ENCODE data around the gene PGPEP1.
"Not testable (repeated sequence)": the region's sequence is repeated elsewhere in the genome, so short reads cannot be mapped to it uniquely, and the experiment has no call there.

The PGPEP1 gene

GRCh38 chr19:18399008-18399407, 58.6 kb downstream of the PGPEP1 start:
- Histone ChIP-seq H3K4me2 (ENCODE audit: low read length) (peak overlapping the region; percentile 8), H3K4me1 (ENCODE audit: low read length) (peaks cover 56% of the 10 kb centered on the region), H3K79me2 (ENCODE audit: low read length) (no peaks in the 10 kb centered on the region), H3K27ac (ENCODE audit: low read length) (no peak overlapping the region), H4K20me1 (ENCODE audit: insufficient read depth, low read length) (no peaks in the 10 kb centered on the region), H3K9ac (ENCODE audit: low read length) (no peak overlapping the region), H3K9me3 (ENCODE audit: insufficient read depth, low read length) (no peaks in the 10 kb centered on the region), H2AFZ (ENCODE audit: low read depth, low read length) (no peak overlapping the region), H3K4me3 (ENCODE audit: low read length) (no peak overlapping the region), H3K27me3 (ENCODE audit: low read depth, low read length) (no peaks in the 10 kb centered on the region; the same call in 1 of the 2 replicates), H3K36me3 (replicated peaks; ENCODE audit: low read depth, low read length) (no peaks in the 10 kb centered on the region)
- TF ChIP-seq, protein P1, sequence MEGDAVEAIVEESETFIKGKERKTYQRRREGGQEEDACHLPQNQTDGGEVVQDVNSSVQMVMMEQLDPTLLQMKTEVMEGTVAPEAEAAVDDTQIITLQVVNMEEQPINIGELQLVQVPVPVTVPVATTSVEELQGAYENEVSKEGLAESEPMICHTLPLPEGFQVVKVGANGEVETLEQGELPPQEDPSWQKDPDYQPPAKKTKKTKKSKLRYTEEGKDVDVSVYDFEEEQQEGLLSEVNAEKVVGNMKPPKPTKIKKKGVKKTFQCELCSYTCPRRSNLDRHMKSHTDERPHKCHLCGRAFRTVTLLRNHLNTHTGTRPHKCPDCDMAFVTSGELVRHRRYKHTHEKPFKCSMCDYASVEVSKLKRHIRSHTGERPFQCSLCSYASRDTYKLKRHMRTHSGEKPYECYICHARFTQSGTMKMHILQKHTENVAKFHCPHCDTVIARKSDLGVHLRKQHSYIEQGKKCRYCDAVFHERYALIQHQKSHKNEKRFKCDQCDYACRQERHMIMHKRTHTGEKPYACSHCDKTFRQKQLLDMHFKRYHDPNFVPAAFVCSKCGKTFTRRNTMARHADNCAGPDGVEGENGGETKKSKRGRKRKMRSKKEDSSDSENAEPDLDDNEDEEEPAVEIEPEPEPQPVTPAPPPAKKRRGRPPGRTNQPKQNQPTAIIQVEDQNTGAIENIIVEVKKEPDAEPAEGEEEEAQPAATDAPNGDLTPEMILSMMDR (IDR thresholded peaks at IDR 0.05; ENCODE audit: low read depth, low read length), result no peak
- no peak for TF ChIP-seq EZH2phosphoT487 (IDR thresholded peaks at IDR 0.05; ENCODE audit: low read depth)

- no peaks in the 10 kb centered on the region for H3K9me3 ChIP-seq (ENCODE audit: insufficient read depth, low read length)
- H3K27me3 ChIP-seq (ENCODE audit: low read depth, low read length), result no peaks in the 10 kb centered on the region; the same call in 1 of the 2 replicates
- H3K9ac ChIP-seq (ENCODE audit: low read length), result peak overlapping the region; percentile 89
- H3K36me3 ChIP-seq (replicated peaks; ENCODE audit: low read depth, low read length), result no peaks in the 10 kb centered on the region
- H3K4me3 ChIP-seq (ENCODE audit: low read length), result peak overlapping the region; percentile 76
- H4K20me1 ChIP-seq (ENCODE audit: insufficient read depth, low read length), result no peaks in the 10 kb centered on the region
- peak overlapping the region; percentile 80 for H3K27ac ChIP-seq (ENCODE audit: low read length)
- peaks cover 55% of the 10 kb centered on the region for H3K4me1 ChIP-seq (ENCODE audit: low read length)
- no peaks in the 10 kb centered on the region for H3K79me2 ChIP-seq (ENCODE audit: low read length)
- TF ChIP-seq, protein P1 (IDR thresholded peaks at IDR 0.05; ENCODE audit: low read depth, low read length), result peak; percentile 47
- no peak for TF ChIP-seq EZH2phosphoT487 (IDR thresholded peaks at IDR 0.05; ENCODE audit: low read depth)
- peak overlapping the region; percentile 89 for H3K4me2 ChIP-seq (ENCODE audit: low read length)
- no peak overlapping the region; the same call in 1 of the 2 replicates for H2AFZ ChIP-seq (ENCODE audit: low read depth, low read length)
Measured at GRCh38 chr19:18401580-18402112, 61.2 kb downstream of the PGPEP1 start.

- not testable (repeated sequence) for H4K20me1 ChIP-seq (ENCODE audit: insufficient read depth, low read length); H3K36me3 ChIP-seq (replicated peaks; ENCODE audit: low read depth, low read length); H3K27me3 ChIP-seq (ENCODE audit: low read depth, low read length); H3K79me2 ChIP-seq (ENCODE audit: low read length); H3K9me3 ChIP-seq (ENCODE audit: insufficient read depth, low read length)
- H3K27ac ChIP-seq (ENCODE audit: low read length), result peak overlapping the region; percentile 80
- peaks cover 51% of the 10 kb centered on the region for H3K4me1 ChIP-seq (ENCODE audit: low read length)
- H2AFZ ChIP-seq (ENCODE audit: low read depth, low read length), result peak overlapping the region; percentile 7; the same call in 1 of the 2 replicates
- peak overlapping the region; percentile 89 for H3K4me2 ChIP-seq (ENCODE audit: low read length)
- H3K9ac ChIP-seq (ENCODE audit: low read length), result peak overlapping the region; percentile 89
- H3K4me3 ChIP-seq (ENCODE audit: low read length), result peak overlapping the region; percentile 76
Measured at GRCh38 chr19:18402455-18403248, 62.3 kb downstream of the PGPEP1 start.

DNA sequence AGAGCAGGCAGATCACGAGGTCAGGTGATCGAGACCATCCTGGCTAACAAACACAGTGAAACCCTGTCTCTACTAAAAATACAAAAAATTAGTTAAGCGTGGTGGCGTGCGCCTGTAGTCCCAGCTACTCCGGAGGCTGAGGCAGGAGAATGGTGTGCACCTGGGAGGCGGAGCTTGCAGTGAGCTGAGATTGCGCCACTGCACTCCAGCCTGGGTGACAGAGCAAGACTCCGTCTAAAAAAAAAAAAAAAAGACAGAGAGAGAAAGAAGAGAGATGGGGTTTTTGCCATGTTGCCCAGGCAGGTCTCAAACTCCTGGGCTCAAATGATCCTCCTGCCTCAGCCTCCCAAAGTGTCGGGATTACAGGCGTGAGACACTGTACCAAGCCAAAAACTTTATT, 65.4 kb downstream of the PGPEP1 start:
- not testable (repeated sequence) for H3K27me3 ChIP-seq (ENCODE audit: low read depth, low read length); H3K27ac ChIP-seq (ENCODE audit: low read length); H3K9me3 ChIP-seq (ENCODE audit: insufficient read depth, low read length); H3K36me3 ChIP-seq (replicated peaks; ENCODE audit: low read depth, low read length); H2AFZ ChIP-seq (ENCODE audit: low read depth, low read length); H3K4me3 ChIP-seq (ENCODE audit: low read length); H3K4me2 ChIP-seq (ENCODE audit: low read length); H4K20me1 ChIP-seq (ENCODE audit: insufficient read depth, low read length); H3K9ac ChIP-seq (ENCODE audit: low read length); H3K79me2 ChIP-seq (ENCODE audit: low read length)
- peaks cover 45% of the 10 kb centered on the region for H3K4me1 ChIP-seq (ENCODE audit: low read length)

DNA sequence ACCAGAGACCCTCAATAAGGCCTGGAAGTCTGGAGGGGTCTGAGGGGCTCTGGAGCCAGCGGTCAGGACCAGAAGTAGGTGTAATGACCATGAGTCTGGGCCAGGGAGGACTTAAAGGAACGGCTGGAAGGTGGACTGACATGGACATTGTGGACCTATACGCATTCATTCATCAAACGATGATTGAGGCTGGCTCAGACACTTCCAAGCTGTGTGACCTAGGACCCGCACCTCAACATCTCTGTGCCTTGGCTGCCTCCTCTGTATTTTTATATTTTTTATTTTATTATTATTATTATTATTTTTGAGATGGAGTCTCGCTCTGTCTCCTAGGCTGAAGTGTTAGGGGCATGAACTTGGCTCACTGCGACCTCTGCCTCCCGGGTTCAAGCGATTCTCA, 66.4 kb downstream of the PGPEP1 start:
- H3K36me3 ChIP-seq (replicated peaks; ENCODE audit: low read depth, low read length), result no peaks in the 10 kb centered on the region
- no peak overlapping the region for H3K27ac ChIP-seq (ENCODE audit: low read length)
- H4K20me1 ChIP-seq (ENCODE audit: insufficient read depth, low read length), result no peaks in the 10 kb centered on the region
- no peak overlapping the region for H3K9ac ChIP-seq (ENCODE audit: low read length)
- no peak overlapping the region for H3K4me2 ChIP-seq (ENCODE audit: low read length)
- no peak overlapping the region for H3K4me3 ChIP-seq (ENCODE audit: low read length)
- peaks cover 37% of the 10 kb centered on the region for H3K4me1 ChIP-seq (ENCODE audit: low read length)
- no peak overlapping the region for H2AFZ ChIP-seq (ENCODE audit: low read depth, low read length)
- H3K79me2 ChIP-seq (ENCODE audit: low read length), result no peaks in the 10 kb centered on the region
- H3K9me3 ChIP-seq (ENCODE audit: insufficient read depth, low read length), result no peaks in the 10 kb centered on the region
- peaks cover 10% of the 10 kb centered on the region for H3K27me3 ChIP-seq (ENCODE audit: low read depth, low read length)
- TF ChIP-seq, protein P1 (IDR thresholded peaks at IDR 0.05; ENCODE audit: low read depth, low read length), result no peak
- TF ChIP-seq EZH2phosphoT487 (IDR thresholded peaks at IDR 0.05; ENCODE audit: low read depth), result no peak
